Measurements from ENCODE around the gene NUP93.
"Not testable (repeated sequence)": the region's sequence is repeated elsewhere in the genome, so short reads cannot be mapped to it uniquely, and the experiment has no call there.

NUP93 gene

DNA sequence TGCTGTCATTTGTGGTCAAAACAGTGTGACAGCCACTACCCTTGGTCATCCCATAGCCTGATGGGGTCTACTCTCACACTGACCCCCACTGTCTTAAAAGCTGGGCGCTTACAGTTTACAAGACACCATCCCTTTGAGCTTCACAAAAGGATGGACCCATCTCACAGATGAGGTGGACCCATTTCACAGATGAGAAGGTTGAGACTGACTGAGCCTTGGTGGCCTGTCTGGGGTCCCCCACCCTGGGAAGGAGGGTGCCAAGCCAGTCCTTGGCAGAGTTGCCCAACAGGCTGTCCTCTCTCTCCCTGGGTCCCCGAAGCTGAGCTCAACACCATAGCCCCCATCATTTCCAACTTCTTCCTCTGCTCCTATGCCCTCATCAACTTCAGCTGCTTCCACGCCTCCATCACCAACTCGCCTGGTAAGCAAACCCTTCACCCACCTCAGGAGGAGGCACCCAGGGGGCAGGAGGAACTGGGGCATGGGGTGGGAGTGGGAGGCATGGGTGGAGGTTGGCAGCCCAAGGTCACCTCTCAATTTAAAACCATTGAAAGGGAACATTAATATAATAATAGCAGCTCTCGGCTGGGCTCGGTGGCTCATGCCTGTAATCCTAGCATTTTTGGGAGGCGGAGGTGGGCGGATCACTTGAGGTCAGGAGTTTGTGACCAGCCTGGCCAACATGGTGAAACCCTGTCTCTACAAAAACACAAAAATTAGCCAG lies 152.3 kb downstream of the NUP93 start:
- TF ChIP-seq ELF4 (IDR thresholded peaks at IDR 0.05), result no peak
- no peak for TF ChIP-seq ZNF384 (IDR thresholded peaks at IDR 0.05)
- TF ChIP-seq SUZ12 (IDR thresholded peaks at IDR 0.05), result no peak
- TF ChIP-seq HDGF (IDR thresholded peaks at IDR 0.05; ENCODE audit: borderline replicate concordance), result no peak
- no peak for TF ChIP-seq TARDBP (IDR thresholded peaks at IDR 0.05)
- TF ChIP-seq BHLHE40 (IDR thresholded peaks at IDR 0.05; ENCODE audit: borderline replicate concordance), result no peak
- TF ChIP-seq NFRKB (IDR thresholded peaks at IDR 0.05), result no peak
- TF ChIP-seq, protein P1, sequence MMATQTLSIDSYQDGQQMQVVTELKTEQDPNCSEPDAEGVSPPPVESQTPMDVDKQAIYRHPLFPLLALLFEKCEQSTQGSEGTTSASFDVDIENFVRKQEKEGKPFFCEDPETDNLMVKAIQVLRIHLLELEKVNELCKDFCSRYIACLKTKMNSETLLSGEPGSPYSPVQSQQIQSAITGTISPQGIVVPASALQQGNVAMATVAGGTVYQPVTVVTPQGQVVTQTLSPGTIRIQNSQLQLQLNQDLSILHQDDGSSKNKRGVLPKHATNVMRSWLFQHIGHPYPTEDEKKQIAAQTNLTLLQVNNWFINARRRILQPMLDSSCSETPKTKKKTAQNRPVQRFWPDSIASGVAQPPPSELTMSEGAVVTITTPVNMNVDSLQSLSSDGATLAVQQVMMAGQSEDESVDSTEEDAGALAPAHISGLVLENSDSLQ (IDR thresholded peaks at IDR 0.05), result no peak
- no peak for TF ChIP-seq FOXM1 (IDR thresholded peaks at IDR 0.05; ENCODE audit: borderline replicate concordance)
- TF ChIP-seq FOXK2 (IDR thresholded peaks at IDR 0.05), result no peak
- no peak for TF ChIP-seq L3MBTL2 (conservative IDR thresholded peaks at IDR 0.05)
- no peak for TF ChIP-seq ARNT (IDR thresholded peaks at IDR 0.05)
- no peak for TF ChIP-seq LEF1 (IDR thresholded peaks at IDR 0.05; ENCODE audit: borderline replicate concordance)
- no peak for TF ChIP-seq SP1 (IDR thresholded peaks at IDR 0.05)
- POLR2A ChIA-PET, result interaction anchor here (0.6 kb wide), 1 partner anchor 112 kb away, joined by 3 read pairs; no protein-coding TSS in a partner anchor
- no peak for DNase-seq (ENCODE audit: extremely low spot score)
- CTCF ChIA-PET, result no interaction called here

DNA sequence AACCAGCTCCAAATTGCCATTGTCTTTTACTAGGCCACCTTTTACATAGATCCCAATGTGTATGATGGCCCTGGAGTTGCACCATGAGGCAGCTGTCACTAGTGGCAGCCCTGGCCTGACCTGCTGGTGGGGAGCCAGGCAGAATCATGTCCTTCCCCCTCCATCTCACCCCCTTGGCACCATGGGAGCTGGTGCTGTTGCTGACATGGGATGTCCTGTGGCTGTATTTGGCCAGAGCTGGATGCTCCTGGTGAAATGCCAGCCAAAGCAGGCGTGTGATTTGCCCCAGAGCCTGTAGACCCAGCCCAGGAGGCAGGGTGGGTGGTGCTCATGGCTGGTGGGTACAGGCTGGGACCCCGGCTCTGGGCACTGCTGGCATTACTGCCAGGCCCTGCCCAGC lies 153.7 kb downstream of the NUP93 start:
- POLR2A ChIA-PET, result no interaction called here
- no peak for DNase-seq (ENCODE audit: extremely low spot score)
- no peak for TF ChIP-seq ARNT (IDR thresholded peaks at IDR 0.05)
- TF ChIP-seq ZNF384 (IDR thresholded peaks at IDR 0.05), result no peak
- TF ChIP-seq, protein P1 (IDR thresholded peaks at IDR 0.05), result no peak
- TF ChIP-seq SUZ12 (IDR thresholded peaks at IDR 0.05), result no peak
- no peak for TF ChIP-seq LEF1 (IDR thresholded peaks at IDR 0.05; ENCODE audit: borderline replicate concordance)
- TF ChIP-seq FOXA1 (IDR thresholded peaks at IDR 0.05), result no peak
- TF ChIP-seq BHLHE40 (IDR thresholded peaks at IDR 0.05; ENCODE audit: borderline replicate concordance), result no peak
- TF ChIP-seq FOXM1 (IDR thresholded peaks at IDR 0.05; ENCODE audit: borderline replicate concordance), result no peak
- no peak for TF ChIP-seq SP1 (IDR thresholded peaks at IDR 0.05)
- CTCF ChIA-PET, result no interaction called here

DNA sequence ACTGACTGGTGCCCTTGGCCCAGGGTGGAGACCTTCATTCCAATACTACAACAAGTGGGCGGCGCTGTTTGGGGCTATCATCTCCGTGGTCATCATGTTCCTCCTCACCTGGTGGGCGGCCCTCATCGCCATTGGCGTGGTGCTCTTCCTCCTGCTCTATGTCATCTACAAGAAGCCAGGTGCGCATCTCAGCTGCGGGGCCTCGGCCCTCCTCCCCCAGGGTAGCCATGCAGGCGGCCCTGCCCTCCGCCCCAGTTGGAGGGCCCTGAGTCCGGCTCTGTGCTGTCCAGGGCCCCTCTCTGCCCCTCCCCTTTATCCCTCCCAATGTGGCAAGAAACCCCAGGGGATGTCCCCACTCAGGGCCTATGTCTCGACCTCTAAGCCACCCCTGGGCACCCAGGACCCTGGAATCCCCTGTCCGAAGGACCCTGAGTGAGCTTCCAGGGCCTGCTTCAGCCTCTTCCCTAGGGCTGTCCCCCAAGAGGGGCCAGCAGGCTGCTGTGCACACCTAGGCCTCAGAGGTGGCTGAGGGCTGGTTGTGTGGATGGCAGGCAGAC lies 154.2 kb downstream of the NUP93 start:
- DNase-seq (ENCODE audit: extremely low spot score), result no peak
- CTCF ChIA-PET, result no interaction called here
- POLR2A ChIA-PET, result no interaction called here
- TF ChIP-seq NFRKB (IDR thresholded peaks at IDR 0.05), result no peak
- no peak for TF ChIP-seq SUZ12 (IDR thresholded peaks at IDR 0.05)
- TF ChIP-seq ELF4 (IDR thresholded peaks at IDR 0.05), result no peak
- TF ChIP-seq, protein P1 (IDR thresholded peaks at IDR 0.05), result no peak
- TF ChIP-seq FOXA1 (IDR thresholded peaks at IDR 0.05), result no peak
- TF ChIP-seq FOXM1 (IDR thresholded peaks at IDR 0.05; ENCODE audit: borderline replicate concordance), result no peak
- no peak for TF ChIP-seq TARDBP (IDR thresholded peaks at IDR 0.05)
- TF ChIP-seq ARNT (IDR thresholded peaks at IDR 0.05), result no peak
- no peak for TF ChIP-seq FOXK2 (IDR thresholded peaks at IDR 0.05)
- no peak for TF ChIP-seq L3MBTL2 (conservative IDR thresholded peaks at IDR 0.05)
- no peak for TF ChIP-seq CTBP1 (IDR thresholded peaks at IDR 0.05; ENCODE audit: borderline replicate concordance)
- no peak for TF ChIP-seq BHLHE40 (IDR thresholded peaks at IDR 0.05; ENCODE audit: borderline replicate concordance)
- TF ChIP-seq HDGF (IDR thresholded peaks at IDR 0.05; ENCODE audit: borderline replicate concordance), result no peak
- TF ChIP-seq SP1 (IDR thresholded peaks at IDR 0.05), result no peak

DNA sequence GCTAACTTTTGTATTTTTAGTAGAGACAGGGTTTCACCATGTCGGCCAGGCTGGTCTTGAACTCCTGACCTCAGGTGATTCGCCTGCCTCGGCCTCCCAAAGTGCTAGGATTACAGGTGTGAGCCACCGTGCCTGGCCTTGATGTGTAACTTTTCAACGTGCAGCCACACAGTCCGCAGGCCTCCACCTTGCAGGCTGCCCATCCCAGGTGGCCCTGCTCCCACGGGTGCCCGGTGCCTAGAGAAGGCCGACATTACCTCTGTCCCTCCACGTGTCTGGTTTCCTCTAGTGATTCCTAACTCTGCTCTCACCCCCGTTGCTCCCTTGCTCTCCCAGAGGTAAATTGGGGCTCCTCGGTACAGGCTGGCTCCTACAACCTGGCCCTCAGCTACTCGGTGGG lies 155.0 kb downstream of the NUP93 start:
- DNase-seq (ENCODE audit: extremely low spot score); CTCF ChIA-PET; POLR2A ChIA-PET: not testable (repeated sequence)

DNA sequence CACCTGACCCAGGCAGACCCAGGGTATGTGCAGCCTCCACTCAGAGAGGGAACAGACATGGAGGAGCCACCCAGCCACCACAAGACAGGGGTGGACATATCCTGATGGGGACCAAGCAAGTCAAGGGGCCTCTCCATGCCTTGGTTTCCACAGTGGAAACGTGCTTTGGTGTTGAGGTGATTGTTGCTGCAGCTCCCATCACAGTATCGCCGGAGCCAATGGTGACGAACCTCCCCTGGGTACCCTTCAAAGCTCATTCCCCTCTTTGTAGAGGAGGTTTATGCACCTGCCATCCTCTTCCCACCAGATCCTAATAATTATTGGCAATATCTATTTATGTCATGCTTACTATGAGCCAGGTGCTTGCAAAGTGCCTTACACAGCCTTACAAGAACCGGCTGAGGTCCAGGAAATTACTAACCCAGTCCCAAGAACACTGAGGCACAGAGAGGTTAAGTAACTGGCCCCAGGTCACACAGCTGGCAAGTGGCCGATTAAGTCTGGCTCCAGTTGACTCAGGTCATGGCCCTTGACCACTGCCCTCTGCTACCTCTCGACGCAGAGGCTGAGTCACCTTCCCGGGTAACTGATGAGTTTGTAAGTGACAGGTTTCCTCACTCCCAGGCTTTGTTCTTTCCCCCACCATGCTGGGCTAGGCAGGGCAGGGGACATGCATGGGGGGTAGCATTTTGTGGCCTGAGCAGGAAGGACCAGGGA lies 155.7 kb downstream of the NUP93 start:
- ChIA-PET POLR2A (no interaction called here), CTCF (no interaction called here)
- DNase-seq (ENCODE audit: extremely low spot score), result no peak
- TF ChIP-seq FOXA1 (IDR thresholded peaks at IDR 0.05) (no peak), TARDBP (IDR thresholded peaks at IDR 0.05) (no peak), BHLHE40 (IDR thresholded peaks at IDR 0.05; ENCODE audit: borderline replicate concordance) (no peak), FOXK2 (IDR thresholded peaks at IDR 0.05) (no peak), L3MBTL2 (conservative IDR thresholded peaks at IDR 0.05) (no peak), NFRKB (IDR thresholded peaks at IDR 0.05) (no peak), FOXM1 (IDR thresholded peaks at IDR 0.05; ENCODE audit: borderline replicate concordance) (no peak), ARNT (IDR thresholded peaks at IDR 0.05) (no peak), HDGF (IDR thresholded peaks at IDR 0.05; ENCODE audit: borderline replicate concordance) (no peak), ELF4 (IDR thresholded peaks at IDR 0.05) (no peak), SUZ12 (IDR thresholded peaks at IDR 0.05) (no peak), LEF1 (IDR thresholded peaks at IDR 0.05; ENCODE audit: borderline replicate concordance) (no peak), CTBP1 (IDR thresholded peaks at IDR 0.05; ENCODE audit: borderline replicate concordance) (no peak), SP1 (IDR thresholded peaks at IDR 0.05) (no peak)
- TF ChIP-seq, protein P1 (IDR thresholded peaks at IDR 0.05), result no peak

All from HEK293T (cell line).